Cardiac septum (tissue), 1 donor: ENCODE results near the gene BRSK2. TPM values are rescaled to one million over a fixed set of nuclear protein-coding genes. Genes with fewer than 3 reads are reported as not detected.
"Not testable (repeated sequence)": the region's sequence is repeated elsewhere in the genome, so short reads cannot be mapped to it uniquely, and the experiment has no call there.

Source experiments
- DNase-seq: peaks from one replicate; pipeline ENCODE4 v3.0.0-alpha.2; 2020; ENCODE audit warnings: low spot score
- intact Hi-C: fragments of 100-400 bp; cut with DNase I; formaldehyde crosslinking; loops from one replicate; pipeline ENCODE4 v1.14.0; 2022
- total RNA-seq: library from RNA; stranded (reverse); fragmentation: NEBNext Ultra II Directional; extraction: Animal tissue kit (Norgen Biotek cat#: 25700); gene quantifications from one replicate; pipeline ENCODE4 v1.2.1, GENCODE V29; 2021
- donor health status: DM: no; HTN: no; CAD: no.

BRSK2 gene
- total RNA-seq, 1 donor from 2014 or later = 0.16 TPM

GRCh38 chr11:1404461-1405185 lies 14.9 kb downstream of the BRSK2 start:
- intact Hi-C loops = no loop called here
- DNase-seq = no peak

- DNase-seq = no peak
- intact Hi-C loops = no loop called here
Measured at GRCh38 chr11:1405186-1406020, 15.7 kb downstream of the BRSK2 start.

GRCh38 chr11:1406571-1407485 lies 17.1 kb downstream of the BRSK2 start:
- no peak for DNase-seq
- intact Hi-C loops = no loop called here

- no peak for DNase-seq
Measured at GRCh38 chr11:1407668-1408067, 17.9 kb downstream of the BRSK2 start.

GRCh38 chr11:1408346-1408745 lies 18.6 kb downstream of the BRSK2 start:
- DNase-seq = no peak
- intact Hi-C loops = no loop called here

More at GRCh38 chr11:1407668-1408067, 17.9 kb downstream of the BRSK2 start:
- intact Hi-C loops = no loop called here

- no peak for DNase-seq
- intact Hi-C loops = no loop called here
Measured at GRCh38 chr11:1409108-1409851, 19.5 kb downstream of the BRSK2 start.

- intact Hi-C loops, DNase-seq: not testable (repeated sequence)
Measured at GRCh38 chr11:1409852-1410125, 20.1 kb downstream of the BRSK2 start.

GRCh38 chr11:1410366-1411291 lies 20.9 kb downstream of the BRSK2 start:
- intact Hi-C loops = no loop called here
- DNase-seq = no peak

GRCh38 chr11:1411301-1411700 lies 21.6 kb downstream of the BRSK2 start:
- intact Hi-C loops = no loop called here
- no peak for DNase-seq

- intact Hi-C loops, DNase-seq: not testable (repeated sequence)
Measured at GRCh38 chr11:1411739-1412138, 22.0 kb downstream of the BRSK2 start.

GRCh38 chr11:1412377-1413095 lies 22.8 kb downstream of the BRSK2 start:
- intact Hi-C loops = no loop called here
- DNase-seq = no peak

- intact Hi-C loops = no loop called here
Measured at GRCh38 chr11:1414650-1415049, 24.9 kb downstream of the BRSK2 start.

GRCh38 chr11:1415631-1416030 lies 25.9 kb downstream of the BRSK2 start:
- no peak for DNase-seq
- intact Hi-C loops = no loop called here

More at GRCh38 chr11:1414650-1415049, 24.9 kb downstream of the BRSK2 start:
- no peak for DNase-seq

- intact Hi-C loops, DNase-seq: not testable (repeated sequence)
Measured at GRCh38 chr11:1418192-1418795, 28.6 kb downstream of the BRSK2 start.

GRCh38 chr11:1419811-1420210 lies 30.1 kb downstream of the BRSK2 start:
- intact Hi-C loops = no loop called here
- no peak for DNase-seq

- no peak for DNase-seq
- intact Hi-C loops = no loop called here
Measured at GRCh38 chr11:1421291-1421690, 31.6 kb downstream of the BRSK2 start.

GRCh38 chr11:1422481-1422880 lies 32.7 kb downstream of the BRSK2 start:
- DNase-seq = no peak
- intact Hi-C loops = no loop called here
